ENCODE data around the gene GPT2.

The GPT2 gene

GRCh38 chr16:46972429-46973206 is 88.5 kb downstream of the GPT2 start:
- DNase-seq: peak; percentile 42

GRCh38 chr16:46973207-46973995 is 89.2 kb downstream of the GPT2 start, which contains the start of gene DNAJA2:
DNAJA2 (minus strand) TSS chr16:46973674; CDS start chr16:46973572, 102 bp downstream.
- DNase-seq: peak; percentile 94

- no peak for DNase-seq
Observed at GRCh38 chr16:46973996-46974324, 89.8 kb downstream of the GPT2 start.

GRCh38 chr16:46974352-46974751 is 90.2 kb downstream of the GPT2 start:
- no peak for DNase-seq

GRCh38 chr16:46975165-46975564 is 91.0 kb downstream of the GPT2 start:
- DNase-seq: no peak

GRCh38 chr16:46975908-46976470 is 91.8 kb downstream of the GPT2 start:
- DNase-seq: no peak

GRCh38 chr16:46976550-46976949 is 92.4 kb downstream of the GPT2 start:
- DNase-seq: no peak

Measured in right hindlimb (tissue), 1 donor.